ENCODE data around the gene ZNRF1.

- TF ChIP-seq, protein P1, sequence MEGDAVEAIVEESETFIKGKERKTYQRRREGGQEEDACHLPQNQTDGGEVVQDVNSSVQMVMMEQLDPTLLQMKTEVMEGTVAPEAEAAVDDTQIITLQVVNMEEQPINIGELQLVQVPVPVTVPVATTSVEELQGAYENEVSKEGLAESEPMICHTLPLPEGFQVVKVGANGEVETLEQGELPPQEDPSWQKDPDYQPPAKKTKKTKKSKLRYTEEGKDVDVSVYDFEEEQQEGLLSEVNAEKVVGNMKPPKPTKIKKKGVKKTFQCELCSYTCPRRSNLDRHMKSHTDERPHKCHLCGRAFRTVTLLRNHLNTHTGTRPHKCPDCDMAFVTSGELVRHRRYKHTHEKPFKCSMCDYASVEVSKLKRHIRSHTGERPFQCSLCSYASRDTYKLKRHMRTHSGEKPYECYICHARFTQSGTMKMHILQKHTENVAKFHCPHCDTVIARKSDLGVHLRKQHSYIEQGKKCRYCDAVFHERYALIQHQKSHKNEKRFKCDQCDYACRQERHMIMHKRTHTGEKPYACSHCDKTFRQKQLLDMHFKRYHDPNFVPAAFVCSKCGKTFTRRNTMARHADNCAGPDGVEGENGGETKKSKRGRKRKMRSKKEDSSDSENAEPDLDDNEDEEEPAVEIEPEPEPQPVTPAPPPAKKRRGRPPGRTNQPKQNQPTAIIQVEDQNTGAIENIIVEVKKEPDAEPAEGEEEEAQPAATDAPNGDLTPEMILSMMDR (IDR thresholded peaks at IDR 0.05) = no peak
- no peak for TF ChIP-seq POLR2A (IDR thresholded peaks at IDR 0.05)
Measured at GRCh38 chr16:75087375-75087979, 88.7 kb downstream of the ZNRF1 start.

Measured in right lobe of liver (tissue), 4 donors.